GM19468 (cell line): ENCODE data around the gene LBHD2.

ENCODE experiments used
- ATAC-seq: cut with Tn5 transposase; IDR thresholded peaks from one replicate; pipeline ENCODE4 v1.9.1; 2021; ENCODE audit warnings: mild to moderate bottlenecking, moderate library complexity, moderate number of reproducible peaks; ENCODE audit not compliant: unreplicated experiment; ENCODE audit errors: extremely low read depth

The LBHD2 gene

DNA sequence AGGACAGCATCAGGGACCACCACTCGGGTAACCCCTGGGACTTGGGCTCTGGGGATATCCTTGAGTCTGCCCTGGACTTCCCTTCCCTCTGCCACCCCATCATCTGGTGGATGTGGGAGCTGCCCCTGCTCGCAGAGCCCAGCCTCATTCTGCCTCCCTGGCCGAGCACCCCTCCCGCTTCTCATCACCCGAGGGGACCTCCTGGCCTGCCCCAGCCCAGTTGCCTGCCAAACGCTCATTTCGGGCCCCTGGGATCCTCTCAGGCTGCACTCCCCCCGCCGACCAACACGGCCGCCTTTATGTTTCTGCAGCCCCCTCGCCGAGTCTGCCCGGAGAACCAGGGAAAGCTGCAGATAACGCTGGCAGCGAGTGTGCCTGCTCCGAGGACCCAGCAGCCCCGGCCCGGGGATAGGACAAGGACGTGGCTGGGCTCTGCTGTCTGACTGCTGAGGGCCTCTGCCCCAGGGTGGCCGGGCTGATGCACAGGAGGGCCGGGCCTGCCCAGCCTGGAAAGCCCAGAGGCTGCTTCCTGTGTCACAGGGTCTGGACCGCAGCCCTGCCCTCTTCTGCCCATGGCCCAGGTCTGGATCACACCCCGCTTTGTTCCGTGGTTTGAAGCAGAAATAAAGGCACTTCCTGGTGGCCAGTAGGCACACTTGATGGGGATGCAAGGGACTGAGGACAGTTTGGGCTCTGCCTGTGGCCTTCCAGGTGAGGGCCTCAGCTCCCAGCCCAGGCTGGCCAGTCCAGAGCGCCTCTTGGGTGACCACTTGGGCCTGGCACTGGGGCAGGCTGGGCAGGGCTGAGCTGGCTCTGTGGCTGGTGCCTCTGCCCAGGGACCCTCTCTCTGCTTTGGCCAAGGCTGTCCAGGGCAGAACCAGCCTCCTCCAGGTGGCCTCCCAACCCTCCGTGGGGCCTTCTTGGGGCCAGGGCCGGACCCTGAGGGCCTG is 5.7 kb downstream of the LBHD2 start:
- ATAC-seq = no peak

DNA sequence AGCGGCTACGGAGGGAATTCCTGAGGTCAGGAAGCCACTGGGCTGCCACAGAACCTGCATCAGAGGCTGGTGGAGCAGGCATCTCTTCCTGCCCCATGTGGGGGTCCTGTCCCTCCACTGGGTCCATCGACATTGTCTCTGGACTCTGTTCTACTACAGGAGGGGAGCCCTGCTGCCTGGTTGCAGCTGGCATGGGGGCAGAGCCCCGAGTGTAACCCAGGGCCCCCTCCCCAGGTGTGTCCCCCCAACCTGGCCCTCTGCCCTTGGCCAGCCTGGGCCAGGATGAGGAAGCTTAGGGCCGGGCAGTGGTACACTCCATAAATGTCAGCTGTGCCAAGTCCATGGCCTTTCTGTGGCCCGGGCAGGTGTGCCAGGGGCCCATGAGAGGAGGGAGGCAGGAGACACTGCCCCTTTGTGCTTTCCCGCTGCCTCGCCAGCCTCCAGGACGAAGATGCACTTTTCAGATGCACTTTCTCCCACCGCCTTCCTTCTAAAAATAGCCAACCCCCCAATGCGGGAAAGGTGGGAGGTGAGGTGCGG is 6.5 kb downstream of the LBHD2 start:
- no peak for ATAC-seq

DNA sequence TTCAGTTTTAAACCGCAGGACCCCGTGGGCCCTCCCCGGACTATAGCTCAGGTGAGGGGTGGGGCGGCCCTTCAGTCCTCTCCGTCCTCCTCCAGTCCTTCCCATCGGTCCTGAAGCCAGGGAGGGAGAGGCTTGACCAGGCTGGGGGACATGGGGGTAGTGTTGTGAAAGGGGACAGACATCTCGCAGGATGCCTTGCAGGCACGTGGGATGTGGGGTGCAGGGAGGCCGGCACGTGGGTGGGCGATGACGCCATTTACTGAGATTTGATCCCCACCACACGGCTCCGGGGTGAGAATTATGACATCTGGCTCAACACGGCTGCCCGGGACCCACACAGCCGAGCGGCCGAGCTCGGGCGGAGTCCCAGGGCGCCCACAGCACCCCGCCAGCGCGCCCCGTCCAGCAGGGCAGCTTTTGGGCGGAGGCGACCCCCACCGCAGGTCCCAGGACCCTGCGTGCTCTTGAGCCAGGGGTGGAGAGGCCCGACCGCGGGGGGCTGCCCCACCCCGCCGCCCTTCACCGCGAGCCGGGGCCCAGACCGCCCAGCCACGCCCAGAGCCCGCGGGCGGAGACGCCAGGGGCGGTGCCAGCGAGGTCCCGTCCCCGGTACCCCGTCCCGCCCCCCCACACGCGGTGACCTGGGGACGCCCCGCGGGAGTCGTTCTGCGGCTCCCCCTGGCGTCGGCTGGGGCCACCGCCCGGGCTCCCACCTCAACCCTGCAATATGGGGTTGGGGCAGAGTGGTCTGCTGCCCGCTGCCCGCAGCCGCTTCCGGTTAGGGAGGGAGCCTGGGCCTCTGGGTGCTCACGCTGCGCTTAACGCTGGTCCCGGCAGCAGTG is 7.3 kb downstream of the LBHD2 start:
- peak; percentile 24 for ATAC-seq

DNA sequence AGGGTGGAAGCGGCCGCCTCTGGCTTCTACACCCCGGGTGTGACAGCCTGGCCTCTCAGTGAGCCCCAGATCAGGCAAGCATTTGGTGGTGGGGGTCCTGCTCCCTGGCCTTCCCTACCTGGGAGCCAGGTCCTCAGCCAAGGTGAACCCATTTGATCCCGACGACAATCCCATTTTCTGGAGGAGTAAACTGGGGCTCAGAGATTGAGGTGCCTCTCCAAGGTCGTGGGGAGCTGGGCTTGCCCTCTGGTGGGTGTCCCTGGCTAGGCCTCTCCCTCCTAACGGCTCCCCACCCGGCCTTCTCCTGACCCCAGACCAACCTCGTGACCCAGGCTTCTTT is 7.8 kb downstream of the LBHD2 start:
- no peak for ATAC-seq

DNA sequence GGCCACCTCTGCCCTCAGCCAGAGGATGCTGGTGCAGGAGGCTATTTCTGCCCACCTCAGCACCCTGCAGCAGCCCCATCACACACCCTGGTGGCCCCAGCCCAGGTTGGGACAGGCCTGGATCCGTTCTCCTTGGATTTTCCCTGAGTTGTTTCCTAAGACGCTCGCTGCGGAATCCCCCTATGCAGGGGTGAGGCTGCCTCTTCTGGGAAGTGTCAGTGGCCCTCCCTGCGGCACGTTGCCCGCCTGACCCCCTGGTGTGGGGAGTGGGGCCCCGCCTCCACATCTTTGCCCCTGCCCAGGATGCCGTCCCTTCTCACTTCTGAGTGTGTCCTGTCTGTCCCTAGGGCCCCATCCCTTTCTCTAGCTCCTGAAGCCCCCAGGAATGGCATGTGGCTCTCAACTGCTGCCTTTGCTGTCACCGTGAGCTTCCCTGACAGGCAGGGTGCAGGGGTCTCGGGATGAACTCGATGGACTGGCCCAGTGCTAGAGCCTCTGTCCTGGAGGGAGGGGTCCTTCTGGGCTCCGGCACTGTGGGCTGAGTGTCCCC is 9.9 kb downstream of the LBHD2 start:
- ATAC-seq = no peak

DNA sequence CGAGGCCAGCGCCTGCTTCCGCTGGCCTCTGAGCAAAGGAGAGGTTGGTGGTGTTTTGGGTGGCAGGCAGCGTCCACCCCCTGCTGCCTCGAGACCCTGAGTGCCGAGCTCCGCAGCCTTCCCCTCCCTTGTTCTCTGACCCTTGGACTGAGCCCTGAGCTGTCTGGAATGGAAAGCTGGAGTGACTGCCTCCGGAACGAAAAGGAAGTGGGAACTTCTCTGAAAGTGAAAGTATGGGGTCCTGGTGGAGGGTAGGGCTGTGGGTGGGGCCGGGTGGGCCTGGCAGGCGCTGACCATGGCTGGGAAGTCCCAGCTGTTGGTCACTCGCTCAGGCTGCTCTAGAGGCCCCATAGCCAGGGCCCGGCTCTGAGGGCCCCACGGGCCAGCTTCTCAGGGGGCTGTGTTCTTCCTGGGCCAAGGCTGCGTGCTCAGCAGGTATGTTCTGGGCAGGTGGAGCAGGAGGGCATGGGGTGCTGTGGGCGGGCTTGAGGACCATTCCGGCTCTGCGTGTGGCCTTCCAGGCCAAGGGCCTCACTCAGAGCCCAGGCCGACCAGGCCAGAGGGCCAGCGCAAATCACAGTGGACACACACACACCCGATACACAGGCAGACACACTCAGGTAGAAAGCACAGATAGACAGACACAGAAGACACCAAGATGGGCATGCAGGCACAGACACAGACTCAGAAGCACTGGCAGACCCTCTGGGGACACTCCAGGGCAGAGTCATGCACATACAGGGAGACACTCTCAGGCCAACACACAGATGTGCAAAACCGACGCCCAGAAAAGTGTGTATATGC is 10.6 kb downstream of the LBHD2 start, which contains the start of gene EXOC3L4:
EXOC3L4 (plus strand) TSS at position 320 of the 804 bp plus-strand sequence. CDS start 5,495 bp downstream, outside the sequence.
- no peak for ATAC-seq

DNA sequence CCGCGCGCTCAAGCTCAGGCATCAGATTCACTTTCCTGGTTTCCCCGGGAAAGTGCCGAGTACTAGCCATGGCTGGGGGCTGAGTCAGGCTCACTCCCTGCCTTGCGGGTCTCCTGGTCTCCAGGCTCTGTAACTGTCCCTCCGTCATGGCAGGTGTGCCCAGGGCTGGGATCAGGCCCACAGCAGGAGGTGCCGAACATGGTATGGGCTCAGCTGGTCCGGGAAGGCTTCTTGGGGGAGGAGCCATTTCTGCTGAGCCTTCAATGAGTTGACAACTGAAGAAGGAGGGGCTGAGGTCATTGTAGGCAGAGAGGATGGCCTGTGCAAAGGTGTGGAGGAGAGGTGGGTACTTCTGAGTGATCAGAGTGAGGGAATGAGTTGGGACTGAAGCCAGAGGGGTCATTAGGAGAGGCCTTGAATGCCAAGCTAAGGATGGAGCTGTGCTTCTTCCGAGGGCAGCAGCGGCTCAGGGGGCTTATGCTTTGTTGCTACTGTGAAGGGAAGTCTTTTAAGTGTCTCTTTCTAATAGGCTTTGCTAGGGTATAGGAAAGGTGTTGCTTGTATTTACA is 11.3 kb downstream of the LBHD2 start:
- ATAC-seq = no peak

DNA sequence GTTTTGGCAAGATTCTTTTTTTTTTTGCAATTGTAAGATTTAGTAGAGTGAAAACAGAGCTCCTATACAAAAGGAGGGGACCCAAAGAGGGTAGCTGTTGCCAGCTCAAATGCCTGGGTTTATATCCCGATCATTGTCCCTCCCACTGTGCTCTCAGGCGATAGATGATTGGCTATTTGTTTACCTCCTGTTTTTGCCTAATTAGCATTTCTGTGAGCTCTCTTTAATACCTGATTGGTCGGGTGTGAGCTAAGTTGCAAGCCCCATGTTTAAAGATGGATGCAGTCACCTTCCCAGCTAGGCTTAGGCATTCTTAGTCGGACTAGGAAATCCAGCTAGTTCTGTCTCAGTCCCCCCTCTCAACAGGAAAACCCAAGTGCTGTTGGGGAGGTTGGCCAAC is 12.4 kb downstream of the LBHD2 start:
- ATAC-seq = no peak

DNA sequence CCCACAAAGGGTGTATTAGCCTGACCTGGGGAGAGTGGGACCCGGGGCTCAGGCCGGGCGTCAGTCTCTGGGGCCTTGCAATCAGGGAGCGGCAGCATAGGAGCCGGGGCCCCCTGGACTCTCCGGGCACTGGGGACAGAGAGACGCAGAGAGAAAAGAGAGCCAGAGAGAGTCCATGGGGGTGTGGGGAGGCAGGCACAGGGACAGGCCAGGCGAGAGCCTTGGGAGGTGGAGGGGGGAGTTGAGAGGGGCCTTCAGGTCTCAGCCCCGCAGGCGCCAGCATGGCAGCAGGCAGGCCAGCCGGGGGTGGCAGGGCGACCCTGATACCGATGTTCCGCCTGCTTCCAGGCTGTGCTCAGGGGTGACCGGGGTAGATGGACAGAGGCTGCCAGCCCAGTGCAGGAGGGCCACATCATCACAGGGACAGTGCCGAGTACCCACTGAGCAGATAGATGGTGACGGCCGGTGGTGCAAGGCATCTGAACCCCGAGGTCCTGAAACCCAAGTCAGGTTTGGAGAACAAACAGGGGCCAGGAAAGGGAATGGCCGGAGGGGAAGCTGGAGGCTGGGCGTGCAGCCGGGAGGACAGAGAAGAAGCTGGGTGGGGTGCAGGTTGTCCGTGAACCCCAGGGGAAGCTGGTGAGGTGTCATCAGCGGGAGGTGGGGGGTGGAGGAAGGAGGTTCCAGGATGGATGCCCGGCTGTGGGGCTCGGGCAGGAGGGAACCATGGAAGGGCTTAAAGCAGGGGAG is 13.4 kb downstream of the LBHD2 start:
- ATAC-seq = no peak

DNA sequence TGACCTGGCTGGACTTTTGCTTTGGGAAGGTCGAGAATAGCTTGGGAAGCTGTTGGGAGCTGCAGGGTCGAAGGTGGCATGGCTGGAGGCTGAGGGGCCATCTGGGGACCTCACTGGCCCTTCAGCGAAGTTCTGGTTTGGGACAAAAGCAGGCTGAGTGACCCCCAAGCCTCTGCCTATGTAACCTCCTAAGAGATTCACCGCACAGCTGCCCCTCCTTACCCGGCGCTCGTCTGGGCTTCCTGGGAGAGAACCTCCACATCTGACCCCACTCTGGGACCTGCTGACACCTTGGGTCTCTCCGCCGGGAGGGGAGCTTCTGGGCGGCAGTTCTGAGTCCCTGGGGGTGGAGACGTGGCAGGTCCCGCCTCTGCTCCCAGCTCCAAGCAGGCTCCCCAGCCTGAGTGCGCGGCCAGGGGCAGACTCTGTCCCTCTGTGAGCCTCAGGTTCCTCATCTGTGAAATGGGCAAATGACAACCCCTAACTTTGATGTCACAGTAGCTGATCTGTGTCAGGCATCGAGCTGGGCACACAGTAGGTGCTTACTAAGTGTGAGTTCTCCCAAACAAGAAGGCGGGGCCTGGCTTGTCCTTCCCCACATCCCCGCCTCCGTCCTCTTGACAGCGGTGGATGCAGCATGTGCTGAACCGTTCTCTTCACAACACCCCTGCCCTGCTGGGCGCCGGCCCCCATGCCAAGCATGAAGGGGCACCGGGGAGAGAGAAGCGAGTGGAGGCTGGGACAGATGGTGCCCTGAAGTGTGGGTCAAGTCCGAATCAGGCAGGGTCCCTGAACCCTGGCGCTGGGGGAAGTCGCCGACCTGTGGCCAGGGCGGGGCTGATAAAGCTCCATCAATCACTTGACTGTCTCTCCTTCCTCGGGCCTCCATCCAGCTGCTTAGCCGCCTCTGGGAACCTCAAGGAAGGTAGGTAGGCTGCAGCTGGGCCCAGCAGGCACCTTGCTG is 14.3 kb downstream of the LBHD2 start:
- ATAC-seq = no peak

DNA sequence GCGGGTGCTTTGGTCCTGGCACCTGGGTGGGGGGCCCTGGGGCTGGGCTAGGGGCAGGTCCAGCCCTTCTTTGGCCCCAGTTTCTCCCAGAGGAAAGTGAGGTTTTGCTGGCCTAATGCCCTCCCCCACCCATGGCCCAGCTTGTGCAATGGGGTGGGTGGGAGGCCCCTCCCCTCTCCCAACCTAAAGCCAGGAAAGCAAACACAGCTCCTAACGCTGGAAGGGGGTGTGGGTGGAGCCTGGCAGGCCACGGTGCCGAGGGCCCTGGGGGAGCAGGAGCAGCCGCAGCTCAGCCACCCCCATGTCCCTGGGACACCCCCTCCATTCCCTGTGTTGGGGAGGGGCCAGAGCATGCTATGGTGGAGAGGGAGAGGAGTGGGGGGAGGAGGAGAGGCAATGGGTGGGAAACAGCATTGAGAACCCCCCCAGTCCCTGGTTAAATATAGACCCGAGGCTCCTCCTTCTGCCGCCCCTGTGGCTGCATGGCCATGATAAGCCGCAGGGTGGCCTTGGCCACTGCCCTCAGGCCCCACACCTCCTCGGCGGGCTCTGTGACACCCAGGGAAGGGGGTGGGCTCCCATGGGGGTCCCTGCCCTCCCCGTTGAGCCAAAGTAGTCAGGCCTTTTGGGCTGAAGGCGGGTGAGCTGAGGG is 15.2 kb downstream of the LBHD2 start:
- ATAC-seq = no peak

DNA sequence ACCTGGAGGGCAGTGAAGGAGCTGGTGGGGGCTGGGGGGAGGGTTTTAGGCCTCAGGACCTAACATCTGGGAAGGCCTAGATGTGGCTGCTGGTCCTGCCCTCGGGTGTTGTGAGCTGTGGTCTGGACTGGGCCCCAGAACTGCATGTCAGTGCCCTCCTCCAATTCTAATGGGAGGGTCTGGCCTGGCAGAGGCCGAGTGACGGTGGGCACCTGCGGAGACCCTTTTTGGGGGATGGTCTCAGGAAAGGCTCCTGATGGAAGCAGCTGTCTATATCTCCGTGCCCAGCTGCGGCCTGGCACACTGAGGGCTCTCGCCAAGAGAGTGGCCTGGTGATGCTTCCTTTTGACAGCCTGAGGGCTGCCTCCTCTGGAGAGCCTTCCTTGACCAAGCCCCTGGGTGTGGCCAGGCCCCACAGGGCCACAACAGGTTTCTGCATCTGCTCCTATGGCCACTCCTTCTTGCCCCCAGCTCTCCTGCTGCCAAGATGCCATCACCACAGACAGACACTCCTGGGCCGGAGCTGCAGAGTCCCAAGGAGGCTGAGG is 15.8 kb downstream of the LBHD2 start:
- no peak for ATAC-seq

DNA sequence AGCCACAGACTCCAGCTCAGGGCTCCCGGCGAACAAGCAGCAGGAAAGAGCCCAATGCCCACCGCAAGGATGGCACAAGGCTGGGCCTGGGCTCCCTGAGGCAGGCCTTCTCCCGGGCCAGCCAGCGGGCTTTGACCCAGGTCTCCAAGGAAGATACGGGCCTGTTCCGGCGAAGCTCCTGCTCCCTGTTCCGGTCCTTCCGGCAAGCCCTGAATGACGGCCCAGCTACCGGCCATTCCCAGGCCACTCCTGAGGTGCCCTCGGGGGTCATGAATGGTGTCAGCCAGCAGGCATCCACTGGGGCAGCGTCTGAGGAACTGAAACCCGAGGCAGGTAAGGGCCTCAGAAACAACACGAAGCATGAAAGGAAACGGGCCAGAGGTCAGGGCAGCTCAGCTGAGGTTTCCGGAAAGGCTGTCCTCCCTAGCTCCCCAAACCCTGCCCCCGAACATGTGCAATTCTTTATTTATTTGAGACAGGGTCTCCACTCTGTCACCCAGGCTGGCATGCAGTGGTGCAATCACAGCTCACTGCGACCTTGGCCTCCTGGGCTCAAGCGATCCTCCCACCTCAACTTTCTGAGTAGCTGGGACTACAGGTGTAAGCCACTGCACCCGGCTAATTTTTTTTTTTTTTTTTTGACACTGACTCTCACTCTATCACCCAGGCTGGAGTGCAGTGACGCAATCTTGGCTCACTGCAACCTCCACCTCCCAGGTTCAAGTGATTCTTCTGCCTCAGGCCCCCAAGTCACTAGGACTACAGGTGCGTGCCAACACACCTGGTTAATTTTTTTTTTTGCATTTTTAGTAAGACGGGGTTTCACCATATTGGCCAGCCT is 16.5 kb downstream of the LBHD2 start:
- ATAC-seq = no peak

DNA sequence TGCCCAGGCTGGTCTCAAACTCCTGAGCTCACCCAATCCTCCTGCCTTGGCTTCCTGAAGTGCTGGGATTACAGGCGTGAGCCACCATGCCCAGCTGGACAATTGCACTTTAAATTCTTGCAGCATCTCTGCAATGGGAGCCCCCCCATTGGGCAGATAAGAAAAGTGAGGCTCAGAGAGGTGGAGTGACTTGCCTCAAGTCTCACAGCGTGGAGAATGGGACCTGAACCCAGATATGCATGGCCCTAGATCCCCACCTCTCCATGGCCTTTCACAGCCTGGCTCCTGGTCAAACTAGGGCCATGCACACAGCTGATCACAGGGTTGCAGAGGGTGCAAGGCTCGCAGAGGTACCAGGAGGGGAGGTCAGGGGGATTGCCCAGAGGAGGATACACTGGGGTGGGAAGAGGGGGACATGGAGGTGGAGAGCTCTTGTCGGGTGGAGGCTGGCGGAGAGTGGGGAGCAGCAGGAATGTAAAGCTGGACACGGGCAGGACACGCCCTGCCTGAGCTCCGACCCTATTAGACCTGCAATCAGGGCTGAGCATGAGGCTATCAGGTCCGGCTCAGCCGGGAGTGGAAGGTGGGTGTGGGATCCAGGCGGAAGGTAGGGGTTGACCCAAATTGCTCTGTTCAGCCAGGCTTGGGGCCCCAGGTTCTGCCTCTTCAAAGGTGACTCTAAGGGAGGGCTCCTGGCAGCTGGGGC is 17.4 kb downstream of the LBHD2 start:
- no peak for ATAC-seq

DNA sequence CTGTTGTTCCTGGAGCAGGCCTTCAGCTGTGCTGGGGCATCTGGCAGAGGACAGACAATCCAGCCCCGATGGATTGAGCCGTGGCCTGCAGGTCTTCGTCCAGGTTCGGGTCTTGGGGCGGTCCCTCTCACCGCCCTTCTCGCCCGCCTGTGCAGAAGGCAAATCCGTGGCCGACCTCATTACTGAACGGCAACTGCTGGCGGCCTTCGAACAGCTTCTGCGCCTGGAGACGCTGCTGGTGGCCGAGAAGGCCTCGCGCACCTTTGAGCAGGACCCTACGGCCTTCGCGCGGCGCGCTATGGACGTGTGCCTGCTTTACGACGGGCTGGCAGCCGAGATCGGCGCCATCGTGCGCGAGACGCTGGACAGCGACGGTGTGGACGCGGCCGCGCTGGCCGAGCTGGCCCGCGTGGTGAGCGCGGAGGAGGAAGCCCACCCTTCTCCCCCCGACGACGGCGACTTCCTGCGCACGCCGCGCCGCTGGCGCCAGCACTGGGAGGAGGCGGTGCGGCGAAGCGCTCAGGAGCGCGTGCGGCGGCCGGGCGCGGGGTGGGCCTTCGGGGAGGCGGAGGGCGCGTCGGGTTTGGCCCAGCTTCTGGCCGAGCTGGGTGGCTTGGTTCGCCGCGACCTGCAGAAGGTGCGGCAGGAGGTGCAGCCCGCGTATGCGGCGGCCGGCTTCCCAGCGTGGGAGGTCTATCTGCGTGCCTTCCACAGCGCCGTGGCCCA is 18.1 kb downstream of the LBHD2 start:
- ATAC-seq = no peak
